Right lobe of liver (tissue), 6 donors: ENCODE data around the gene NGF. TPM values are rescaled to one million over a fixed set of nuclear protein-coding genes. Genes with fewer than 3 reads are reported as not detected.

Experiments
- ATAC-seq, 4 donors: fragments of 200-7000 bp; cut with Tn5 transposase; one replicate each; pipeline ENCODE4 v1.9.1; 2020; ENCODE audit warnings: mild to moderate bottlenecking in 4 of 4, moderate library complexity in 4 of 4
- DNase-seq, 3 donors: peaks; one replicate each; pipeline ENCODE4 v3.0.0-alpha.2; 2020
- H3K27ac ChIP-seq, 3 donors: fragments of 200-600 bp; one replicate each; pipeline ENCODE4 v1.8.0; 2022
- H3K27me3 ChIP-seq, 2 donors: fragments of 200-600 bp; one replicate each; pipeline ENCODE4 v1.8.0; 2022
- H3K36me3 ChIP-seq, 4 donors: fragments of 200-600 bp; sonication (generic) in 1 of 4; one replicate each; pipeline versions ENCODE4 v1.5.1 to v1.8.0; 2017 to 2022; ENCODE audit warnings: control low read depth in 1 of 4
- H3K4me1 ChIP-seq, 4 donors: fragments of 200-600 bp; sonication (generic) in 1 of 4; one replicate each; pipeline versions ENCODE4 v1.5.1 to v1.8.0; 2017 to 2022; ENCODE audit warnings: control low read depth in 1 of 4
- H3K4me3 ChIP-seq, 3 donors: fragments of 200-600 bp; one replicate each; pipeline ENCODE4 v1.8.0; 2022
- H3K9me3 ChIP-seq, 4 donors: fragments of 200-600 bp; sonication (generic) in 1 of 4; one replicate each; pipeline versions ENCODE4 v1.5.1 to v1.8.0; 2017 to 2022; ENCODE audit warnings: control low read depth in 1 of 4
- POLR2A ChIP-seq: fragments of 450-650 bp; IDR thresholded peaks from one replicate; pipeline ENCODE4 v1.6.1; 2017; ENCODE audit warnings: antibody characterized with exemption, mild to moderate bottlenecking
- WGBS: methylation state at CpG from one replicate; pipeline ENCODE4 v1.1.6; 2018; ENCODE audit warnings: low coverage, low lambda C conversion rate; ENCODE audit not compliant: insufficient coverage; ENCODE audit errors: missing lambda C conversion rate; 5-methylcytosine and 5-hydroxymethylcytosine counted together
- intact Hi-C, 2 donors: fragments of 100-400 bp; cut with DNase I; formaldehyde crosslinking; loops; one replicate each; pipeline versions ENCODE4 v1.11.2 to v1.14.1; 2022
- total RNA-seq, 6 experiments: library from RNA; depleted of rRNA in 2 of 6; stranded (reverse); fragments of >200 nt in 2 of 6; fragmentation: NEBNext Ultra II Directional in 3 of 6; extraction: Animal tissue kit (Norgen Biotek cat#: 25700) in 3 of 6; gene quantifications; one replicate each; pipeline versions ENCODE4 v1.1.0 to v1.2.4, GENCODE V29; 2016 to 2023
- TF ChIP-seq, protein P1 (sequence below), 4 donors: fragments of 200-600 bp in 3 of 4; fragments of 450-650 bp in 1 of 4; IDR thresholded peaks; one replicate each; pipeline versions ENCODE4 v1.5.1 to v1.8.0; 2016 to 2022; ENCODE audit warnings: antibody characterized with exemption in 4 of 4, mild to moderate bottlenecking in 2 of 4
- donor health status: DM: no; HTN: yes; CAD: no.
- donor health status: DM: no; HTN: no; CAD: no.
- donor health status: DM: no; HTN: no; CAD: no.
- donor health status: DM: no; HTN: yes; CAD: no.
- donor health status: DM: no; HTN: yes; CAD: no.

The NGF gene
- total RNA-seq, 6 experiments from 2014 or later, result 0.22 to 1.3 (median 0.49) TPM

- Histone ChIP-seq H3K36me3 (no peaks in the 10 kb centered on the region), H3K27me3 (peaks cover 0 to 8% of the 10 kb centered on the region in 2 donors), H3K4me3 (no peak overlapping the region), H3K27ac (no peak overlapping the region), H3K4me1 (peaks cover 0 to 9% (median 2%) of the 10 kb centered on the region in 4 donors), H3K9me3 (no peaks in the 10 kb centered on the region)
- intact Hi-C loops, result no loop called here
- DNase-seq (no peak), ATAC-seq (no peak)
- no peak for TF ChIP-seq POLR2A
- TF ChIP-seq, protein P1, sequence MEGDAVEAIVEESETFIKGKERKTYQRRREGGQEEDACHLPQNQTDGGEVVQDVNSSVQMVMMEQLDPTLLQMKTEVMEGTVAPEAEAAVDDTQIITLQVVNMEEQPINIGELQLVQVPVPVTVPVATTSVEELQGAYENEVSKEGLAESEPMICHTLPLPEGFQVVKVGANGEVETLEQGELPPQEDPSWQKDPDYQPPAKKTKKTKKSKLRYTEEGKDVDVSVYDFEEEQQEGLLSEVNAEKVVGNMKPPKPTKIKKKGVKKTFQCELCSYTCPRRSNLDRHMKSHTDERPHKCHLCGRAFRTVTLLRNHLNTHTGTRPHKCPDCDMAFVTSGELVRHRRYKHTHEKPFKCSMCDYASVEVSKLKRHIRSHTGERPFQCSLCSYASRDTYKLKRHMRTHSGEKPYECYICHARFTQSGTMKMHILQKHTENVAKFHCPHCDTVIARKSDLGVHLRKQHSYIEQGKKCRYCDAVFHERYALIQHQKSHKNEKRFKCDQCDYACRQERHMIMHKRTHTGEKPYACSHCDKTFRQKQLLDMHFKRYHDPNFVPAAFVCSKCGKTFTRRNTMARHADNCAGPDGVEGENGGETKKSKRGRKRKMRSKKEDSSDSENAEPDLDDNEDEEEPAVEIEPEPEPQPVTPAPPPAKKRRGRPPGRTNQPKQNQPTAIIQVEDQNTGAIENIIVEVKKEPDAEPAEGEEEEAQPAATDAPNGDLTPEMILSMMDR (IDR thresholded peaks at IDR 0.05), result no peak
- 54% methylated on average over 5 of the region's 5 CpGs for WGBS
Observed at GRCh38 chr1:115351143-115351542, 13.1 kb upstream of the NGF start.

DNA sequence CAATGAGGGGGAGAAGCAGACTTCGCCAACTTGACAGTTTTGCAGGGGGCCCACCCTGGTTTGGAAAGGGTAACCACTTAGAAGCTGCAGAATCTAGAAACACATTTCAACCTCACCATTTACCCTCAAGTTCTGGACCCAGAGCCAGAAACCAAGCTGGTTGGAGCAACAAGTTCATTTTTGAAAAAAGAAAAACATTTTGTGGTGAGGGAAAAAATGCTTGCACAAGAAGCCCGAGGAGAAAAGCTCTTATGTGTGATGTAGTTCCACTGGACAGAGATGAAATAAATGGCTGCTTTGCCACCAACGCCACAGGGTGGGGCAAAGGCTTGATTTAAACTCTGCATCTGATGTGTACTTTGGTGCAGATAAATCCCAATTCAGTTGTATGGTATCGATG lies 10.6 kb upstream of the NGF start:
- DNase-seq (no peak), ATAC-seq (no peak)
- intact Hi-C loops, result no loop called here
- no peak for TF ChIP-seq POLR2A
- WGBS, result 79% methylated on average over 3 of the region's 4 CpGs
- Histone ChIP-seq H3K27ac (no peak overlapping the region), H3K9me3 (no peaks in the 10 kb centered on the region), H3K27me3 (peaks cover 0 to 8% of the 10 kb centered on the region in 2 donors), H3K36me3 (no peaks in the 10 kb centered on the region), H3K4me3 (no peak overlapping the region), H3K4me1 (no peaks in the 10 kb centered on the region)

DNA sequence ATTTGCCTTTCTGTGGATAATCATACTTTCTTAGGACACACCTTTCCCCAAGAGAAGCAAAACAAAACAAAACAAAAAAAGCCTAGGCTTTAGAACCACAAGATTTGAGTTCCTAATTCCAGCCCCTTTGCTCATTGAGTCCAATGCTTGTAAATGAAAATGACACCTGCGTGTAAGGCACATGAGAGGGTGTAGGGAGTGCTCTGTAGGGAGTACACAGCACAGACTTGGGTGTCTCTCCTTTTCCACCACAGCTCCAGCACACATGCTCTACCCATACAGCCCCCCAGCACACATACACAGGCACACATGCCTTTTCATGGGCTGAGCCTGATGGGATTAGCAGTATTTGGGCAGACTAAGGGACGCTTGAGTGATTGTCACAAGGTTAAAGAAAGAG lies 9.2 kb upstream of the NGF start:
- 63% methylated on average over 2 of the region's 2 CpGs for WGBS
- H3K4me3 ChIP-seq, result no peak overlapping the region
- DNase-seq, result no peak

GRCh38 chr1:115343200-115343737 lies 5.2 kb upstream of the NGF start:
- Histone ChIP-seq H3K9me3 (no peaks in the 10 kb centered on the region), H3K4me1 (no peaks in the 10 kb centered on the region), H3K27me3 (peaks cover 0 to 8% of the 10 kb centered on the region in 2 donors), H3K4me3 (no peak overlapping the region), H3K27ac (no peak overlapping the region), H3K36me3 (no peaks in the 10 kb centered on the region)
- TF ChIP-seq POLR2A, result no peak
- TF ChIP-seq, protein P1 (IDR thresholded peaks at IDR 0.05), result no peak
- intact Hi-C loops, result no loop called here
- no peak for ATAC-seq
- 0% methylated on average over 1 of the region's 2 CpGs for WGBS
- DNase-seq, result no peak

More for the DNA sequence above, 9.2 kb upstream of the NGF start:
- H3K27me3 ChIP-seq, result no peaks in the 10 kb centered on the region
- no peaks in the 10 kb centered on the region for H3K36me3 ChIP-seq
- ATAC-seq, result no peak
- H3K9me3 ChIP-seq, result no peaks in the 10 kb centered on the region
- no peaks in the 10 kb centered on the region for H3K4me1 ChIP-seq
- intact Hi-C loops, result no loop called here
- TF ChIP-seq, protein P1 (IDR thresholded peaks at IDR 0.05), result no peak
- no peak for TF ChIP-seq POLR2A
- H3K27ac ChIP-seq, result no peak overlapping the region

DNA sequence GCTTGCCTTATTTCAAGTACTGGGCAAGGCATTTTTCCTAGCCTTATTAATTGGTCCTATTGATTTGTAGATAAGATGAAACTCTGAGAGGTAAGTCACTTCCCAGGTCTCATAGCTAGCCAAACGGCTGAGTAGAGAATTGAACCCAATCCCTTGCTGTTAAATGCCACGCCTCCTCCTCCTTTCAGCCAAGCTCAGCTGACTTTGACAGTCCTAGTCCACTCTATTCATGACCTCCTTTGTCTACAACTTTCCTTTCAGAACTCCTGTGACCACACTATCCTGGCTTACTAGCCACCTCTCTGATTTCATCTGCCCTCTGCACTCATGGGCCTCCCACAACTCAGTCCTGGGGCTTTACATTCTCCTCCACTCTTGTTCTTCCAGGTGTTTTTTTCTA lies 3.9 kb upstream of the NGF start:
- Histone ChIP-seq H3K4me3 (no peak overlapping the region), H3K9me3 (no peaks in the 10 kb centered on the region), H3K27me3 (peaks cover 0 to 17% of the 10 kb centered on the region in 2 donors), H3K27ac (no peak overlapping the region), H3K4me1 (no peaks in the 10 kb centered on the region), H3K36me3 (no peaks in the 10 kb centered on the region)
- ATAC-seq, result no peak
- no peak for DNase-seq
- TF ChIP-seq POLR2A, result no peak
- TF ChIP-seq, protein P1 (IDR thresholded peaks at IDR 0.05), result no peak
- WGBS, result 94% methylated on average over 2 of the region's 2 CpGs
- intact Hi-C loops, result no loop called here
